Omental fat pad (tissue), 4 donors: ENCODE results near the gene PHGDH. TPM values are rescaled to one million over a fixed set of nuclear protein-coding genes. Genes with fewer than 3 reads are reported as not detected.

Experiments
- ATAC-seq: fragments of 150-250 bp; one replicate; pipeline ENCODE4 v1.9.1; 2016; ENCODE audit warnings: mild to moderate bottlenecking, moderate library complexity; ENCODE audit not compliant: low FRiP score
- DNase-seq: peaks from one replicate; pipeline ENCODE4 v3.0.0-alpha.2; 2019; ENCODE audit warnings: low spot score
- total RNA-seq, 4 donors: library from RNA; depleted of rRNA; stranded (reverse); fragments of >200 nt; gene quantifications; one replicate each; pipeline ENCODE4 v1.1.0, GENCODE V29; 2016
- TF ChIP-seq, protein P1 (sequence below), 3 donors: fragments of 450-650 bp; IDR thresholded peaks; one replicate each; pipeline ENCODE4 v1.5.1; 2016 to 2017; ENCODE audit warnings: antibody characterized with exemption in 3 of 3, mild to moderate bottlenecking in 3 of 3, moderate library complexity in 2 of 3

The PHGDH gene
- total RNA-seq, 4 donors from 2014 or later, result 21.5 to 95.4 (median 28.4) TPM

DNA sequence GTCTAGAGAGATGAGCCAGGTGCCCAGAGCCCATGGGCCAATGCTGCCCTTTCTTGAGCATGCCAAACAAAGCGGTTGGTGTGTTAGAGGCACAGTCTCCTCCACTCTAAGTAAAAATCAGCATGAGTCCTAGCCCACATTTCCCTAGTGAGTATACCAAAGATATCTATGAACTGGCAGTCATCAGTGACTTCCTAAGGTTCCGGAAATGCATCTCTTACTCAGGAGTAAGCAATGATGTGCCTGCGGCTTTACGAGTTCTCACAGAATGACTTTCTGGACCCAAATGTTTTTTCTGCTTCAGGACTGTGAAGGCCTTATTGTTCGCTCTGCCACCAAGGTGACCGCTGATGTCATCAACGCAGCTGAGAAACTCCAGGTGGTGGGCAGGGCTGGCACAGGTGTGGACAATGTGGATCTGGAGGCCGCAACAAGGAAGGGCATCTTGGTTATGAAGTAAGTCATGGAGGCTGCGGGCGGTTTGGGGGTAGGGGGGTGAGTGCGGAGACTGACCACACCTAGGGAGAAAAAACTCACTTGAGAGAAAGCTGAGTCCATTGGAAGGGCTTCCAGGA is 9.2 kb downstream of the PHGDH start:
- ATAC-seq (no peak), DNase-seq (no peak)
- TF ChIP-seq, protein P1, sequence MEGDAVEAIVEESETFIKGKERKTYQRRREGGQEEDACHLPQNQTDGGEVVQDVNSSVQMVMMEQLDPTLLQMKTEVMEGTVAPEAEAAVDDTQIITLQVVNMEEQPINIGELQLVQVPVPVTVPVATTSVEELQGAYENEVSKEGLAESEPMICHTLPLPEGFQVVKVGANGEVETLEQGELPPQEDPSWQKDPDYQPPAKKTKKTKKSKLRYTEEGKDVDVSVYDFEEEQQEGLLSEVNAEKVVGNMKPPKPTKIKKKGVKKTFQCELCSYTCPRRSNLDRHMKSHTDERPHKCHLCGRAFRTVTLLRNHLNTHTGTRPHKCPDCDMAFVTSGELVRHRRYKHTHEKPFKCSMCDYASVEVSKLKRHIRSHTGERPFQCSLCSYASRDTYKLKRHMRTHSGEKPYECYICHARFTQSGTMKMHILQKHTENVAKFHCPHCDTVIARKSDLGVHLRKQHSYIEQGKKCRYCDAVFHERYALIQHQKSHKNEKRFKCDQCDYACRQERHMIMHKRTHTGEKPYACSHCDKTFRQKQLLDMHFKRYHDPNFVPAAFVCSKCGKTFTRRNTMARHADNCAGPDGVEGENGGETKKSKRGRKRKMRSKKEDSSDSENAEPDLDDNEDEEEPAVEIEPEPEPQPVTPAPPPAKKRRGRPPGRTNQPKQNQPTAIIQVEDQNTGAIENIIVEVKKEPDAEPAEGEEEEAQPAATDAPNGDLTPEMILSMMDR (IDR thresholded peaks at IDR 0.05), result no peak

GRCh38 chr1:119721896-119722295 is 10.2 kb downstream of the PHGDH start:
- TF ChIP-seq, protein P1 (IDR thresholded peaks at IDR 0.05), result no peak
- no peak for ATAC-seq

GRCh38 chr1:119724611-119725218 is 13.0 kb downstream of the PHGDH start:
- TF ChIP-seq, protein P1 (IDR thresholded peaks at IDR 0.05), result no peak
- no peak for ATAC-seq
- DNase-seq, result no peak

More at GRCh38 chr1:119721896-119722295, 10.2 kb downstream of the PHGDH start:
- DNase-seq, result no peak

GRCh38 chr1:119725626-119726025 is 13.9 kb downstream of the PHGDH start:
- TF ChIP-seq, protein P1 (IDR thresholded peaks at IDR 0.05), result no peak
- DNase-seq, result no peak
- no peak for ATAC-seq

DNA sequence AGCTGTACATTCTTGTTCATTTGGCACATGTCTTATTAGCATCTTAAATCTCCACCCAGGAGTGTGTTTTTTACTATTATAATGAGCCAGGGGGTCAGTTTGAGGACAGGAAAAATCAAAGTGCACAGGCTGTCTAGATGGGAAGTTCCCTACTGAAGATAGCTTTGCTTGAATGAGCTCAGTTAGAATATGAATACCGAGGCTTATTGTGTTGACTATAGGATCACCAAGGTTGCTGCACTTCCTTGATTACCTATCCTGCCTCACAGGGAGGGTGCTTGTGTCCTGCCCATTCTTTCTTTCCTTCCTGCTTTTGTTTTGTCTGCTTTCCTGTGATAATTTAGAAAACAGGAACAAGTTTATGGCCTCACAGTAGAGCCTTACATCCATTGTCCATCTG is 16.3 kb downstream of the PHGDH start:
- TF ChIP-seq, protein P1 (IDR thresholded peaks at IDR 0.05), result no peak

DNA sequence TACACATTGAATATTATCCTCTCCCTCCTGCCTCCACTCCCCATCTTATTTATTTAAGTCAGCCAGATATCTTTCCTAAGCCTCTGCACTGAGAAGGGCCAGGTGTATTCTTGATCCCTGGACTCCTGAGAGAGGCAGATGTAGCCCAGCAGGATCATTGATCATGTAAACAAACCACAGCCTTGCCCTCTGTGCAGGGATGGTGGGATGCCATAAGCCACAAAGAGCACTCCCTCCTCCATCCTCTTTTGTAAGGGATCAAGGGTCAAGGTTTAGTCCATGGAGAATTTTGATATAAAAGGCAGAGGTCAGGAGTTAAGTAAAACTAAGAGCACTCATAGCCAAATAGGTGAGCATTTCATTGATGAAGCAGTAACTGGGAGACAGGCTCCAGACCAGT is 17.3 kb downstream of the PHGDH start:
- ATAC-seq (no peak), DNase-seq (no peak)
- TF ChIP-seq, protein P1 (IDR thresholded peaks at IDR 0.05), result no peak

More for the DNA sequence above, 16.3 kb downstream of the PHGDH start:
- DNase-seq (no peak), ATAC-seq (no peak)

DNA sequence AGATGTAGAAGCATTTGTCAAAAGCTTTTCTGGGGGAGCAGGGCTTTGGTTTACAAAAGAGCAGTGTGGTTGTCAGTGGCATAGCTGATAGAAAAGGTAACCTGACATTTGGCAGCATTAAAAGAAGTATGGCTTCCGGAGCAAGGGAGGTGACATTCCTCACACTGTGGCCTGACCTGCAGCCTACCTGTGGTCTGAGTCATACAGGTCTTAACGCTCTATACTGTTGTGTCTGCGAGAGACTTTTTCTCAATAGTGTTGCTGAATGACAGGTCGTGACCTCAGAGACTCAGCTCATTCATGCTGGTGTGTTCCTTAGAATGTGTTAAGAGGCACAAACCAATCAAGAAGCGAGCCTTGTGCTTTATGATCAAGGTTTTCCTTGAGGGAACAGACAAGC is 19.3 kb downstream of the PHGDH start:
- ATAC-seq, result no peak
- no peak for DNase-seq
- TF ChIP-seq, protein P1 (IDR thresholded peaks at IDR 0.05), result no peak
